IMR-90 (cell line): Measurements from ENCODE around the gene FAM237A. TPM values are rescaled to one million over a fixed set of nuclear protein-coding genes. Genes with fewer than 3 reads are reported as not detected.

Source experiments
- ATAC-seq: fragments of 200-7000 bp; cut with Tn5 transposase; 2 replicates; pipeline ENCODE4 v1.9.1; 2020; ENCODE audit warnings: low read depth, mild to moderate bottlenecking, moderate library complexity
- BruUV-seq: library from RNA; stranded (reverse); fragments of 400-500 nt; replicated peaks from 2 replicates; lab custom pipeline; 2021; lab: Mats Ljungman, UMichigan
- CTCF ChIA-PET: fragments of 300-600 bp; formaldehyde crosslinking; extraction: SDS; loops from one replicate; lab custom pipeline; 2021; ENCODE audit warnings: antibody characterized with exemption; lab: Yijun Ruan, JAX
- POLR2A ChIA-PET: fragments of 300-600 bp; sonication (Branson Sonifier 250); formaldehyde crosslinking; loops from one replicate; lab custom pipeline; 2022; ENCODE audit warnings: antibody characterized with exemption; ENCODE audit not compliant: unreplicated experiment; lab: Charles Lee
- DNase-seq: peaks from one replicate; pipeline ENCODE4 v3.0.0; 2013
- H2AFZ ChIP-seq: replicated peaks from 2 replicates; pipeline ENCODE3; 2013; ENCODE audit warnings: low read length, mild to moderate bottlenecking; ENCODE audit not compliant: poor library complexity
- H2AK5ac ChIP-seq: 2 replicates; pipeline ENCODE4 v1.6.1; 2013; ENCODE audit warnings: low read depth, low read length, inconsistent platforms
- H2AK9ac ChIP-seq: replicated peaks from 2 replicates; pipeline ENCODE3; 2013; ENCODE audit warnings: mild to moderate bottlenecking, low read depth, low read length, moderate library complexity; ENCODE audit not compliant: poor library complexity
- H2BK120ac ChIP-seq: 2 replicates; pipeline ENCODE4 v1.6.1; 2013; ENCODE audit warnings: low read depth, low read length, inconsistent platforms
- H2BK15ac ChIP-seq: 3 replicates; pipeline ENCODE4 v1.6.1; 2013; ENCODE audit warnings: low read depth, low read length, inconsistent platforms
- H2BK20ac ChIP-seq: 2 replicates; pipeline ENCODE4 v1.6.1; 2013; ENCODE audit warnings: low read depth, mild to moderate bottlenecking, inconsistent platforms, low read length, moderate library complexity
- H2BK5ac ChIP-seq: 2 replicates; pipeline ENCODE4 v1.6.1; 2013; ENCODE audit warnings: mild to moderate bottlenecking, low read depth, low read length, inconsistent platforms; ENCODE audit not compliant: poor library complexity, severe bottlenecking
- H3K14ac ChIP-seq: replicated peaks from 2 replicates; pipeline ENCODE4 v1.6.1; 2013; ENCODE audit warnings: low read depth, low read length, inconsistent platforms
- H3K18ac ChIP-seq: 2 replicates; pipeline ENCODE4 v1.6.1; 2013; ENCODE audit warnings: low read depth, low read length, control low read depth
- H3K23ac ChIP-seq: 2 replicates; pipeline ENCODE4 v1.6.1; 2013; ENCODE audit warnings: low read depth, low read length, inconsistent platforms
- H3K27ac ChIP-seq: 2 replicates; pipeline ENCODE4 v1.5.1; 2013; ENCODE audit warnings: mild to moderate bottlenecking, control low read depth, low read length; ENCODE audit not compliant: insufficient read depth
- H3K27me3 ChIP-seq: 2 replicates; pipeline ENCODE4 v1.6.1; 2013; ENCODE audit warnings: low read length; ENCODE audit not compliant: control insufficient read depth, insufficient read depth
- H3K36me3 ChIP-seq: 2 replicates; pipeline ENCODE4 v1.6.1; 2013; ENCODE audit warnings: low read length, mixed read lengths; ENCODE audit not compliant: control insufficient read depth, insufficient read depth
- H3K4ac ChIP-seq: 2 replicates; pipeline ENCODE4 v1.6.1; 2013; ENCODE audit warnings: low read depth, low read length, inconsistent platforms
- H3K4me1 ChIP-seq: 2 replicates; pipeline ENCODE4 v1.6.1; 2013; ENCODE audit warnings: low read length, mixed read lengths; ENCODE audit not compliant: control insufficient read depth, insufficient read depth
- H3K4me2 ChIP-seq: 2 replicates; pipeline ENCODE4 v1.6.1; 2013; ENCODE audit warnings: low read depth, mild to moderate bottlenecking, control low read depth, low read length, moderate library complexity
- H3K4me3 ChIP-seq: 2 replicates; pipeline ENCODE4 v1.5.1; 2013; ENCODE audit warnings: low read depth, mild to moderate bottlenecking, control low read depth, low read length, moderate library complexity; ENCODE audit not compliant: insufficient read depth
- H3K56ac ChIP-seq: 2 replicates; pipeline ENCODE4 v1.6.1; 2013; ENCODE audit warnings: low read length, inconsistent platforms; ENCODE audit not compliant: insufficient read depth; ENCODE audit errors: extremely low read depth
- H3K79me1 ChIP-seq, 2 experiments: 2 replicates each; pipeline ENCODE4 v1.6.1; 2013; ENCODE audit warnings: low read length in 2 of 2, inconsistent platforms in 1 of 2, low read depth in 1 of 2
- H3K9ac ChIP-seq: 2 replicates; pipeline ENCODE4 v1.6.1; 2013; ENCODE audit warnings: low read depth, low read length, control low read depth
- H3K9me1 ChIP-seq: 2 replicates; pipeline ENCODE4 v1.6.1; 2013; ENCODE audit warnings: low read length, inconsistent platforms; ENCODE audit not compliant: insufficient read depth
- H3K9me3 ChIP-seq: 2 replicates; pipeline ENCODE4 v1.6.1; 2013; ENCODE audit warnings: low read length; ENCODE audit not compliant: control insufficient read depth, insufficient read depth
- H4K20me1 ChIP-seq: 2 replicates; pipeline ENCODE4 v1.6.1; 2013; ENCODE audit warnings: low read length, inconsistent platforms; ENCODE audit not compliant: insufficient read depth
- H4K5ac ChIP-seq: 2 replicates; pipeline ENCODE4 v1.6.1; 2013; ENCODE audit warnings: mild to moderate bottlenecking, low read depth, low read length, control low read depth
- H4K8ac ChIP-seq, 2 experiments: 2 replicates each; pipeline ENCODE4 v1.6.1; 2013; ENCODE audit warnings: low read depth in 2 of 2, low read length in 2 of 2, control low read depth in 1 of 2, inconsistent platforms in 1 of 2
- H4K91ac ChIP-seq: 2 replicates; pipeline ENCODE4 v1.6.1; 2013; ENCODE audit warnings: low read depth, low read length, inconsistent platforms; ENCODE audit not compliant: insufficient read depth
- BHLHE40 ChIP-seq: fragments of 150-350 bp; IDR thresholded peaks from 2 replicates; pipeline ENCODE4 v1.6.1; 2016; ENCODE audit warnings: mild to moderate bottlenecking, low read depth, low read length
- CHD1 ChIP-seq: IDR thresholded peaks from 2 replicates; pipeline ENCODE4 v1.6.1; 2012; ENCODE audit warnings: low read depth, low read length, improper control_type of control experiment
- FOS ChIP-seq: fragments of 150-350 bp; IDR thresholded peaks from 2 replicates; pipeline ENCODE4 v1.6.1; 2016; ENCODE audit warnings: low read depth, low read length
- MAFK ChIP-seq: IDR thresholded peaks from 2 replicates; pipeline ENCODE4 v1.6.1; 2012; ENCODE audit warnings: low read depth, low read length, improper control_type of control experiment
- MAZ ChIP-seq: IDR thresholded peaks from 2 replicates; pipeline ENCODE4 v1.6.1; 2012; ENCODE audit warnings: low read depth, mild to moderate bottlenecking, low read length, improper control_type of control experiment, moderate library complexity, borderline replicate concordance
- MXI1 ChIP-seq: IDR thresholded peaks from 2 replicates; pipeline ENCODE4 v1.6.1; 2012; ENCODE audit warnings: low read depth, mild to moderate bottlenecking, low read length, moderate library complexity, borderline replicate concordance
- NFE2L2 ChIP-seq: fragments of 150-350 bp; IDR thresholded peaks from 2 replicates; pipeline ENCODE4 v1.6.1; 2016; ENCODE audit warnings: low read depth, mild to moderate bottlenecking, low read length
- RAD21 ChIP-seq: IDR thresholded peaks from 2 replicates; pipeline ENCODE4 v1.6.1; 2012; ENCODE audit warnings: low read length, improper control_type of control experiment
- RFX5 ChIP-seq: IDR thresholded peaks from 2 replicates; pipeline ENCODE4 v1.8.0; 2012; ENCODE audit warnings: low read depth, mild to moderate bottlenecking, low read length, moderate library complexity
- USF2 ChIP-seq: fragments of 150-350 bp; IDR thresholded peaks from 2 replicates; pipeline ENCODE4 v1.6.1; 2017; ENCODE audit warnings: mild to moderate bottlenecking, antibody characterized with exemption, low read length, low read depth
- WGBS, 2 experiments: methylation state at CpG; one replicate each; pipeline versions ENCODE4 v1.1.5 to v1.1.7; 2013; ENCODE audit warnings: missing lambda C conversion rate in 2 of 2; ENCODE audit not compliant: insufficient read length in 1 of 2; ENCODE audit errors: extremely low coverage in 2 of 2; 5-methylcytosine and 5-hydroxymethylcytosine counted together
- dilution Hi-C: fragments of 300-500 bp; cut with HindIII; formaldehyde crosslinking; loops from one replicate; pipeline ENCODE4 v1.14.3; 2018; ENCODE audit warnings: low sequenced_read_pairs; ENCODE audit not compliant: unreplicated experiment
- in situ Hi-C: fragments of 300-500 bp; cut with MboI; formaldehyde crosslinking; loops from 3 replicates; pipeline ENCODE4 v1.14.3; 2019; ENCODE audit warnings: low sequenced_read_pairs, inconsistent platforms, mixed read lengths
- intact Hi-C: fragments of 100-400 bp; cut with micrococcal nuclease; formaldehyde crosslinking; loops from 2 replicates; pipeline ENCODE4 v1.10.0; 2022
- polyA plus RNA-seq, 3 experiments: library from polyadenylated mRNA; depleted of rRNA; stranded (reverse); fragments of >200 nt; gene quantifications; 2 replicates each; pipeline ENCODE4 v1.2.3, GENCODE V29; 2012; ENCODE audit warnings: low replicate concordance in 1 of 3
- total RNA-seq: library from RNA; depleted of rRNA; stranded (reverse); fragments of >200 nt; gene quantifications from 2 replicates; pipeline ENCODE4 v1.2.3, GENCODE V29; 2012

The FAM237A gene
- total and polyA plus RNA-seq, 2 of the 4 experiments (the other 2 are of a cell fraction), result not detected

GRCh38 chr2:206619011-206619410 lies 23.3 kb upstream of the FAM237A start:
- Histone ChIP-seq H3K4ac (no peak overlapping the region), H3K4me2 (no peak overlapping the region), H3K4me1 (peaks cover 4% of the 10 kb centered on the region; the same call in 1 of the 2 replicates), H3K9ac (no peak overlapping the region), H4K20me1 (no peaks in the 10 kb centered on the region), H3K27ac (no peak overlapping the region), H3K36me3 (no peaks in the 10 kb centered on the region), H3K14ac (no peak overlapping the region), H3K9me3 (no peaks in the 10 kb centered on the region), H2BK120ac (no peak overlapping the region), H2BK20ac (no peak overlapping the region), H4K8ac (no peak overlapping the region), H3K9me1 (no peaks in the 10 kb centered on the region; the same call in 1 of the 2 replicates), H3K4me3 (no peak overlapping the region), H2BK15ac (no peak overlapping the region), H2AK9ac (no peak overlapping the region), H3K79me1 (no peaks in the 10 kb centered on the region), H3K23ac (no peak overlapping the region), H2BK5ac (no peak overlapping the region), H3K18ac (no peak overlapping the region), H3K27me3 (no peaks in the 10 kb centered on the region), H2AFZ (no peak overlapping the region), H3K56ac (no peak overlapping the region), H2AK5ac (no peak overlapping the region), H4K5ac (no peak overlapping the region), H4K91ac (no peak overlapping the region)
- ChIA-PET POLR2A (no interaction called here), CTCF (interaction anchor here (0.7 to 1.0 kb wide), 2 partner anchors 8 to 9 kb away, joined by 3 to 4 read pairs; no protein-coding TSS in a partner anchor)
- no CpG with 5 or more reads among the region's 3 CpGs for WGBS, 2 experiments
- BruUV-seq, result no TSS peak
- TF ChIP-seq NFE2L2 (no peak), FOS (no peak), RAD21 (no peak), BHLHE40 (no peak), MAZ (no peak), MAFK (no peak), RFX5 (no peak), CHD1 (no peak), USF2 (no peak), MXI1 (no peak)
- in situ Hi-C loops, result no loop called here
- no peak for DNase-seq
- no peak for ATAC-seq
- dilution Hi-C loops, result no loop called here
- intact Hi-C loops, result no loop called here
